NCI-H82 treated with DMSO at 0.1 percent for 48 hours (cell line): Measurements from ENCODE around the gene DHH.
A peak's percentile ranks its signal among the peaks of the same experiment; 100 is the strongest.

Source experiments
- DNase-seq: peaks from one replicate; lab custom pipeline; 2025; ENCODE audit not compliant: unreplicated experiment; lab: John Stamatoyannopoulos, UW

The DHH gene

GRCh38 chr12:49109641-49110463, 15.3 kb upstream of the DHH start:
- DNase-seq, result no peak

- no peak for DNase-seq
These were observed 14.4 kb upstream of the DHH start for GRCh38 chr12:49108958-49109404.

- no peak for DNase-seq
These were observed 11.0 kb upstream of the DHH start for GRCh38 chr12:49105504-49106084.

GRCh38 chr12:49104822-49105221, 10.2 kb upstream of the DHH start:
- DNase-seq, result no peak

GRCh38 chr12:49100380-49100779, 5.8 kb upstream of the DHH start:
- no peak for DNase-seq

GRCh38 chr12:49098703-49099102, 4.1 kb upstream of the DHH start:
- no peak for DNase-seq

- peak; percentile 24 for DNase-seq
These were observed 3.4 kb upstream of the DHH start for GRCh38 chr12:49098035-49098451.

GRCh38 chr12:49097381-49097780, 2.8 kb upstream of the DHH start:
- DNase-seq, result no peak

GRCh38 chr12:49094975-49095365, 369 bp upstream of the DHH start:
- no peak for DNase-seq

GRCh38 chr12:49093792-49094159, 825 bp downstream of the DHH start:
- DNase-seq, result no peak

GRCh38 chr12:49092816-49093406, 1.7 kb downstream of the DHH start:
- DNase-seq, result no peak

- DNase-seq, result peak; percentile 26
These were observed 2.4 kb downstream of the DHH start for GRCh38 chr12:49092086-49092815.

- no peak for DNase-seq
These were observed 2.8 kb downstream of the DHH start for GRCh38 chr12:49091836-49092085.

GRCh38 chr12:49091056-49091835, 3.4 kb downstream of the DHH start:
- no peak for DNase-seq

- DNase-seq, result no peak
These were observed 4.5 kb downstream of the DHH start for GRCh38 chr12:49089821-49090773.

- no peak for DNase-seq
These were observed 5.7 kb downstream of the DHH start for GRCh38 chr12:49088932-49089330.

GRCh38 chr12:49088150-49088931, 6.3 kb downstream of the DHH start:
- peak; percentile 98 for DNase-seq

- DNase-seq, result no peak
These were observed 8.5 kb downstream of the DHH start for GRCh38 chr12:49086116-49086515.

GRCh38 chr12:49084438-49084837, 10.2 kb downstream of the DHH start:
- DNase-seq, result no peak
